Lower leg skin (tissue), 3 donors: ENCODE measurements around the gene WSB2.

Source experiments
- POLR2A ChIP-seq, 2 donors: fragments of 450-650 bp; IDR thresholded peaks; one replicate each; pipeline ENCODE4 v1.6.1; 2016 to 2017; ENCODE audit warnings: antibody characterized with exemption in 2 of 2, mild to moderate bottlenecking in 1 of 2, moderate library complexity in 1 of 2
- TF ChIP-seq, protein P1 (sequence below), 3 donors: fragments of 450-650 bp; IDR thresholded peaks; one replicate each; pipeline ENCODE4 v1.5.1; 2016; ENCODE audit warnings: antibody characterized with exemption in 3 of 3, mild to moderate bottlenecking in 3 of 3, moderate library complexity in 2 of 3

DNA sequence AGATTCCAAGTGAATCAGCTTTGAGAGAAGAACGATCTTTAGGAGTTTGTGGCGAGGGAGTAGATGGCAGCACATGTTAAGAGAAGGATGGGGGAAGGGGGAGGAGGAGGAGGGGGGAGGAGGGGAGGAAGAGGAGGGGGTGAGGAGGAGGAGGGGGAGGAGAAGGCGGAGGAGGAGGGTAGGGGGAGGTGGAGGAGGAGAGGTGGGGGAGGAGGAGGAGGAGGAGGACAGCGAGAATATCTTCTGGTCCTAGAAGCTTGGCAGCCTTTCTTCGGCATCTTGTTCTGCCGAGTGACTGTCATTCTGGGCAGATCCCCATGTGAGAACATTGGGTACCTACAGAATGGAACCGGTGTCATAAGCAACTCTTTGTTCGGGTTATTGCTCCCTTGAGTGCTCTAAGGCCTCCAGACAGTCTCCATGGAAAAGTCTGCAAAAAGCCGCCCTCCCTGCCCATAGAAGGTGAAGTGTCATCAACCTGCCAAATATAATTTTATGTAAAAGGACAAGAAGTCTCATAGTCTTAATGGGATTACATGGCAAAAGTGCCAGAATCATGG, 37.6 kb downstream of the WSB2 start:
- TF ChIP-seq, protein P1, sequence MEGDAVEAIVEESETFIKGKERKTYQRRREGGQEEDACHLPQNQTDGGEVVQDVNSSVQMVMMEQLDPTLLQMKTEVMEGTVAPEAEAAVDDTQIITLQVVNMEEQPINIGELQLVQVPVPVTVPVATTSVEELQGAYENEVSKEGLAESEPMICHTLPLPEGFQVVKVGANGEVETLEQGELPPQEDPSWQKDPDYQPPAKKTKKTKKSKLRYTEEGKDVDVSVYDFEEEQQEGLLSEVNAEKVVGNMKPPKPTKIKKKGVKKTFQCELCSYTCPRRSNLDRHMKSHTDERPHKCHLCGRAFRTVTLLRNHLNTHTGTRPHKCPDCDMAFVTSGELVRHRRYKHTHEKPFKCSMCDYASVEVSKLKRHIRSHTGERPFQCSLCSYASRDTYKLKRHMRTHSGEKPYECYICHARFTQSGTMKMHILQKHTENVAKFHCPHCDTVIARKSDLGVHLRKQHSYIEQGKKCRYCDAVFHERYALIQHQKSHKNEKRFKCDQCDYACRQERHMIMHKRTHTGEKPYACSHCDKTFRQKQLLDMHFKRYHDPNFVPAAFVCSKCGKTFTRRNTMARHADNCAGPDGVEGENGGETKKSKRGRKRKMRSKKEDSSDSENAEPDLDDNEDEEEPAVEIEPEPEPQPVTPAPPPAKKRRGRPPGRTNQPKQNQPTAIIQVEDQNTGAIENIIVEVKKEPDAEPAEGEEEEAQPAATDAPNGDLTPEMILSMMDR (IDR thresholded peaks at IDR 0.05) = no peak
- no peak for TF ChIP-seq POLR2A (IDR thresholded peaks at IDR 0.05)
